Testis (tissue), 2 donors: ENCODE results near the gene PSMC3IP.

Experiments
- CTCF ChIP-seq, 3 experiments: fragments of 450-650 bp in 2 of 3; fragments of 200-600 bp in 1 of 3; sonication (generic) in 1 of 3; IDR thresholded peaks; one replicate each; pipeline ENCODE4 v1.5.1; 2016 to 2019; ENCODE audit warnings: antibody characterized with exemption in 3 of 3, mild to moderate bottlenecking in 2 of 3, moderate library complexity in 1 of 3
- POLR2A ChIP-seq: fragments of 450-650 bp; IDR thresholded peaks from one replicate; pipeline ENCODE4 v1.6.1; 2017; ENCODE audit warnings: antibody characterized with exemption, mild to moderate bottlenecking, moderate library complexity

- TF ChIP-seq POLR2A (no peak), CTCF (IDR thresholded peaks at IDR 0.05) (no peak)
Observed at GRCh38 chr17:42596386-42596785, 18.9 kb upstream of the PSMC3IP start.
